ENCODE results near the gene EHF.

EHF gene

DNA sequence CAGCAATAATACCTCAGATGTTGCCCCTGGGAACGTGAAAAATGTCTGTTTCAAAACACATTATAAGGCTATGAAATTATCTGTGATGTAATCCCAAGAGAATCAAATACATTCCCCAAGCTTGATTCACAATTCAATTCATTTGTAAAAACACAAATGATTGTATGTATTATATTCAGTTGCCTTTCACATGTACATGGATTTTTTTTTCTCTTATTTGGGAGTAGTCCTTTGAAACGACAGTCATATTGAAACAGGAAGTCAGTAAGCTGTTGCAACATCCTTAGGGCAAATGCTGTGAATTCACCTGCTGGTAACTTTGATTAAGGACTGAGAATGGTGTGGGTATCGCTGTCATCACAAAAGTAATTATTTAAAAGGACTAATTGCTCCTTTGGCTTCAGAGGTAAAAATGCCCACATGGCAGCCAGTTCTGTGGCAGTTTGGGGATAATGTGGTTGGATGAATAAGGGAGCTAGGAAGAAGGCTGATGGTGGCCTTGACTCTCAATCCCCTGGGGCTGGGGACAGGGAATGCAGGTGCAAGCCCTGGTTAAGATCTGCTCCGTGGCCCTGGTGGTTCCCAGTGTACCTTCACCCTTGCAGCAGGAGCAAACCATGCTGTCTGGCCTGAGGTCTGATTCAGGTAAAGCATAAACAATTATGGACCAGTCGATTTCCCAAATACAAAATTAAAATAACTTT is 13.2 kb downstream of the EHF start:
- DNase-seq (ENCODE audit: low read depth) = peak; percentile 57
- H3K4me3 ChIP-seq (ENCODE audit: control insufficient read depth, low read depth, low read length) = no peak overlapping the region
- TF ChIP-seq, protein P1, sequence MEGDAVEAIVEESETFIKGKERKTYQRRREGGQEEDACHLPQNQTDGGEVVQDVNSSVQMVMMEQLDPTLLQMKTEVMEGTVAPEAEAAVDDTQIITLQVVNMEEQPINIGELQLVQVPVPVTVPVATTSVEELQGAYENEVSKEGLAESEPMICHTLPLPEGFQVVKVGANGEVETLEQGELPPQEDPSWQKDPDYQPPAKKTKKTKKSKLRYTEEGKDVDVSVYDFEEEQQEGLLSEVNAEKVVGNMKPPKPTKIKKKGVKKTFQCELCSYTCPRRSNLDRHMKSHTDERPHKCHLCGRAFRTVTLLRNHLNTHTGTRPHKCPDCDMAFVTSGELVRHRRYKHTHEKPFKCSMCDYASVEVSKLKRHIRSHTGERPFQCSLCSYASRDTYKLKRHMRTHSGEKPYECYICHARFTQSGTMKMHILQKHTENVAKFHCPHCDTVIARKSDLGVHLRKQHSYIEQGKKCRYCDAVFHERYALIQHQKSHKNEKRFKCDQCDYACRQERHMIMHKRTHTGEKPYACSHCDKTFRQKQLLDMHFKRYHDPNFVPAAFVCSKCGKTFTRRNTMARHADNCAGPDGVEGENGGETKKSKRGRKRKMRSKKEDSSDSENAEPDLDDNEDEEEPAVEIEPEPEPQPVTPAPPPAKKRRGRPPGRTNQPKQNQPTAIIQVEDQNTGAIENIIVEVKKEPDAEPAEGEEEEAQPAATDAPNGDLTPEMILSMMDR (conservative IDR thresholded peaks at IDR 0.05; ENCODE audit: control insufficient read depth, insufficient read depth, low read depth, low read length) = no peak

- no peak for DNase-seq (ENCODE audit: low read depth)
- TF ChIP-seq, protein P1 (conservative IDR thresholded peaks at IDR 0.05; ENCODE audit: control insufficient read depth, insufficient read depth, low read depth, low read length) = no peak
- H3K4me3 ChIP-seq (ENCODE audit: control insufficient read depth, low read depth, low read length) = no peak overlapping the region
These were observed 13.8 kb downstream of the EHF start for GRCh38 chr11:34634694-34635062.

DNA sequence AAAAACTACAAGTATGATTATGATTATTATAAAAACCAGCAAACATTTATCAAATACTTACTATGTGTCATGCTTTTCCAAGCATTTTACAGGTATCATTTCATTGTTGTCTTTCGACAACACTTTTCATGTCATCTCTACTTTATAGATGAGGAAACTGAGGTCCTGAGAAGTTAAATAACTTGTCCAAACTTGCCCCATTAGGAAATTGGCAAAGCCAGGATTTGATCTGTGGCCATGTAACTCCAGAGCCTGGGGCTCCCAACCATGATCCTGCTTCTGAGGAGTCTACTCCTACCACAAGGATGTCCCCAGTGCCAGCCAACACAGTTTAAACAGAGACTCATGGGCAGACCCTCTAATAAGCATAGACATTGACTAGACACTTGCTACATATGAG is 15.2 kb downstream of the EHF start:
- no peak for DNase-seq (ENCODE audit: low read depth)
- H3K4me3 ChIP-seq (ENCODE audit: control insufficient read depth, low read depth, low read length) = no peak overlapping the region
- TF ChIP-seq, protein P1 (conservative IDR thresholded peaks at IDR 0.05; ENCODE audit: control insufficient read depth, insufficient read depth, low read depth, low read length) = no peak

- H3K4me3 ChIP-seq (ENCODE audit: control insufficient read depth, low read depth, low read length) = no peak overlapping the region
- TF ChIP-seq, protein P1 (conservative IDR thresholded peaks at IDR 0.05; ENCODE audit: control insufficient read depth, insufficient read depth, low read depth, low read length) = no peak
- no peak for DNase-seq (ENCODE audit: low read depth)
These were observed 16.4 kb downstream of the EHF start for GRCh38 chr11:34637303-34637702.

DNA sequence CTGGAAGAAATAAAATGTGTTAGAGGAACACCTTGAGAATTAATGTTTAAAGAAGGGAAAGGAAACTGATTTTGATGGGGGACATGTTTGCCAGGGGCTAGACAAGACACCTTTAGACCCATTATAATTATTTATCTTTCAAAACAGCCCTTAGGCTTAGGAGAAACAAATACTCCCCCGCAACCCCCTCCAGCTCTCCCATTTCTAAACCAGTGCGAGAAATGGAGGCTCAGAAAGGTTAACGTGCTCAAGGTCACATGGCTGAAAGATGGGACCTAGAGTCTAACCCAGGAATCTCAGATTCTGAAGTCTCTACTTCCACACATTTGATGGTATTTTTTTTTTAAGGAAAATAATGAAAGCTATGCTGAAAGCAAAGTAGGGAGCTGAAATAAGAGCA is 18.0 kb downstream of the EHF start:
- TF ChIP-seq, protein P1 (conservative IDR thresholded peaks at IDR 0.05; ENCODE audit: control insufficient read depth, insufficient read depth, low read depth, low read length) = no peak
- DNase-seq (ENCODE audit: low read depth) = no peak
- H3K4me3 ChIP-seq (ENCODE audit: control insufficient read depth, low read depth, low read length) = no peak overlapping the region

DNA sequence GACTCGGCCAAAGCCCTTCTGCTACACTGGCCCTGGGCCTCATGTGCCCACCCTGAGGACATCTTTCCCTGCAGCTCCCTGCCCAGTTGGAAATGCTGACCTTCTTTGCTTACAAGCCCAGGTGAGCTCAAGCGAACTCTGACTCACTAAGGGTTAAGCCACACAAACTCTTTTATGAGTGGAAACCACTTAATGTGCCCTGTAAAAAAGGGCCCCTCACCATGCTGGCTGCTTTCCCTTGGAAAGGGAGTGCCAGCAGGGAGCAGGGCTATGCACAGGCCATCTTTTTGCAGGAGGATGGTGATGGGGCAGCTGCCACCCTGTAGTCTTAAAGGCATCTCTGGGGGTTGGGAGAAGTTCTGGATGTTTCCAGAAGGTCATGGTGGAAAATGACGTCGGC is 18.7 kb downstream of the EHF start:
- no peak for DNase-seq (ENCODE audit: low read depth)
- TF ChIP-seq, protein P1 (conservative IDR thresholded peaks at IDR 0.05; ENCODE audit: control insufficient read depth, insufficient read depth, low read depth, low read length) = no peak
- H3K4me3 ChIP-seq (ENCODE audit: control insufficient read depth, low read depth, low read length) = no peak overlapping the region

Data from fibroblast of mammary gland (primary cell).